Right lung (tissue), 5 donors: ENCODE measurements around the gene ARHGAP35. TPM values are rescaled to one million over a fixed set of nuclear protein-coding genes. Genes with fewer than 3 reads are reported as not detected.

ENCODE experiments used
- DNase-seq, 2 donors: peaks; one replicate each; pipeline ENCODE4 v3.0.0-alpha.2; 2013
- polyA plus RNA-seq, 5 donors: library from polyadenylated mRNA; unstranded; fragments of 120-200 nt; gene quantifications; one replicate each; pipeline versions ENCODE4 v1.2.1 to v1.2.3, GENCODE V29; 2013; ENCODE audit warnings: inconsistent platforms in 1 of 5, low replicate concordance in 1 of 5; ENCODE audit not compliant: insufficient read length in 5 of 5, insufficient read depth in 1 of 5

ARHGAP35 gene
- polyA plus RNA-seq, 5 donors, result 36.7 to 45.7 (median 41.0) TPM

- DNase-seq, result no peak
Observed at GRCh38 chr19:46900341-46900740, 39.5 kb downstream of the ARHGAP35 start.

- DNase-seq, result no peak
Observed at GRCh38 chr19:46901701-46902401, 41.1 kb downstream of the ARHGAP35 start.

- DNase-seq, result no peak
Observed at GRCh38 chr19:46902402-46902766, 41.6 kb downstream of the ARHGAP35 start.

DNA sequence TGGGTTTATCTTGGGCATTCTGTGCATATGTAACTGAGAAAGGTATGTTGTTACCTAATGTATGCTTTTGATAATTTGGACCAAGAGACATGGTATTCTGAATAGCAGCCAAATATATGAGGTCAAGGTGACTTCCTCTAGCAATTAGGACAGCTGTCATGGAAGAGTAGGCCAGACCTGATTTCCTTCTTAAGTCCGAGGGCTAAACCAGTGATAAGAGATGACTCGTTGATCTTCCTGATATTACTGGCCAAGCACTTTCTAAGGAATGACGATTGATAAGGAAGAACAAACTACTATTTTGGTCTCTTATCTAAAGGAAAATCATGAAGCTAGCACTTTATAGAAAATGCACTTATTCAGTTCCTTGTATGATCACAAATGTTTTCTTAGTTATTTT, 42.7 kb downstream of the ARHGAP35 start:
- DNase-seq, result no peak

- no peak for DNase-seq
Observed at GRCh38 chr19:46904114-46905060, 43.6 kb downstream of the ARHGAP35 start.

DNA sequence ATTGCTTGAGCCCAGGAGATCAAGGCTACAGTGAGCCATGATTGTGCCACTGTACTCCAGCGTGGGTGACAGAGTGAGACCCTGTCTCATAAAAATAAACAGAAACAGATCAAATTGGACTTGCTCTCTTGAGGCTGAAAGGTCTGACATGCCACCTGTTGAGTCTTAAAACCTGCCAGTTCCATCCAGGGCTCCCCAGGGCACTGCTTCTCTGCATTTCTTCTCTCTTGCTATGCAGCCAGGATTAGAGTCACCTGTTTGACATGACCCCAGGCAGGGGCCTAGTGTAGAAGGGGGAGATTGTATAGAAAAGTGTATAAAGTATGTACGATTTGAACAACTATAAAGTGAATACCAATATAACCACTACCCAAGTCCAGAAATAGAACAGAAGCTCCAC, 45.4 kb downstream of the ARHGAP35 start:
- DNase-seq, result no peak

- DNase-seq, result no peak
Observed at GRCh38 chr19:46907880-46908279, 47.1 kb downstream of the ARHGAP35 start.

DNA sequence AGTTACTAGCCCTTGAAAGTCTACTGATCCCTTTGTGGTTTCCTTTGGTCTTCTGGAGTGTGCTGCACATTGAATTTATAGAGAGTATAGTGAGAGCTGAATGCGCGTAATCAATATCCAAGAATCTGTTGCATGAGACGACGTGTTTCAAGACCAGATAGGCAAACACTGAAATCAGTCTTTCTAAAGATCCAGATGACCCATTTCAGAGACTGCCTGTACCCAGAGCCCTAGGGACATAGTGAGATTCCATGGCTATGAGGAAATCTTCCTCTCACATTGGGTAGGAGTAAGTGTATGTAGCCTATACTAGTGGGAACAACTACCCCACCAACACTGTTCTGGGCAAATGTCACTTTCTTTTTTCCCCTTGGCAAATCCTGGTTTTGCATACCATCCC, 48.6 kb downstream of the ARHGAP35 start:
- no peak for DNase-seq

Other genes starting within 250 kb of the ARHGAP35 start
- 10 to 100 TPM in 4 of 5 donors, 1 to 10 TPM in 1; 7.6 to 13.6 (median 11.9) TPM for gene PTGIR, start 235.9 kb upstream of the ARHGAP35 start, polyA plus RNA-seq
- 10 to 100 TPM in 2 of 5 donors, 1 to 10 TPM in 3; 6.7 to 12.3 (median 7.0) TPM for gene GNG8, start 224.8 kb upstream of the ARHGAP35 start, polyA plus RNA-seq
- 10 to 100 TPM; 40.7 to 56.2 (median 45.9) TPM for gene DACT3, start 199.8 kb upstream of the ARHGAP35 start, polyA plus RNA-seq
- gene PRKD2, start 143.9 kb upstream of the ARHGAP35 start, polyA plus RNA-seq, result 10 to 100 TPM; 33.7 to 59.4 (median 54.0) TPM
- gene FKRP, start 114.9 kb upstream of the ARHGAP35 start, polyA plus RNA-seq, result 10 to 100 TPM; 20.0 to 30.4 (median 24.5) TPM
- gene STRN4, start 114.5 kb upstream of the ARHGAP35 start, polyA plus RNA-seq, result 100 to 1,000 TPM in 1 of 5 donors, 10 to 100 TPM in 4; 62.2 to 105 (median 80.3) TPM
- 100 to 1,000 TPM in 1 of 5 donors, 10 to 100 TPM in 4; 67.2 to 103 (median 73.2) TPM for gene SLC1A5, start 72.4 kb upstream of the ARHGAP35 start, polyA plus RNA-seq
- 100 to 1,000 TPM in 3 of 5 donors, 10 to 100 TPM in 2; 85.0 to 132 (median 108) TPM for gene AP2S1, start 10.2 kb upstream of the ARHGAP35 start, polyA plus RNA-seq
- gene NPAS1, start 158.8 kb downstream of the ARHGAP35 start, polyA plus RNA-seq, result 1 to 10 TPM in 4 of 5 donors, under 1 TPM in 1; 0.70 to 1.9 (median 1.5) TPM
- gene TMEM160, start 187.6 kb downstream of the ARHGAP35 start, polyA plus RNA-seq, result 10 to 100 TPM in 2 of 5 donors, 1 to 10 TPM in 3; 9.3 to 21.9 (median 10.0) TPM